Hematopoietic multipotent progenitor cell treated with erythropoietin and hydrocortisone succinate and interleukin-3 and kit ligand, for 8 days (in vitro differentiated cells): Measurements from ENCODE around the gene GALNT6.
A peak's percentile ranks its signal among the peaks of the same experiment; 100 is the strongest.

ENCODE experiments used
- DNase-seq: peaks from one replicate; pipeline ENCODE4 v3.0.0-alpha.2; 2015

GALNT6 gene

GRCh38 chr12:51381226-51382079 lies 9.8 kb downstream of the GALNT6 start:
- DNase-seq, result no peak

GRCh38 chr12:51379571-51379970 lies 11.6 kb downstream of the GALNT6 start:
- DNase-seq, result no peak

- no peak for DNase-seq
These were observed 12.5 kb downstream of the GALNT6 start for GRCh38 chr12:51378749-51379148.

GRCh38 chr12:51377099-51377984 lies 13.9 kb downstream of the GALNT6 start:
- no peak for DNase-seq

- DNase-seq, result no peak
These were observed 16.4 kb downstream of the GALNT6 start for GRCh38 chr12:51374856-51375255.

- no peak for DNase-seq
These were observed 16.8 kb downstream of the GALNT6 start for GRCh38 chr12:51374361-51374760.

GRCh38 chr12:51373187-51373586 lies 18.0 kb downstream of the GALNT6 start:
- no peak for DNase-seq

- DNase-seq, result no peak
These were observed 19.2 kb downstream of the GALNT6 start for GRCh38 chr12:51372021-51372420.

GRCh38 chr12:51371295-51371953 lies 19.8 kb downstream of the GALNT6 start:
- no peak for DNase-seq

- DNase-seq, result no peak
These were observed 20.5 kb downstream of the GALNT6 start for GRCh38 chr12:51370667-51371066.

GRCh38 chr12:51369581-51369980 lies 21.6 kb downstream of the GALNT6 start:
- no peak for DNase-seq

GRCh38 chr12:51368640-51369517 lies 22.3 kb downstream of the GALNT6 start:
- peak; percentile 88 for DNase-seq

GRCh38 chr12:51365276-51365675 lies 25.9 kb downstream of the GALNT6 start:
- DNase-seq, result no peak

- no peak for DNase-seq
These were observed 27.2 kb downstream of the GALNT6 start for GRCh38 chr12:51364001-51364400.

- peak; percentile 76 for DNase-seq
These were observed 28.4 kb downstream of the GALNT6 start for GRCh38 chr12:51362747-51363342.

GRCh38 chr12:51362307-51362706 lies 28.9 kb downstream of the GALNT6 start:
- no peak for DNase-seq

- DNase-seq, result peak; percentile 52
These were observed 29.8 kb downstream of the GALNT6 start for GRCh38 chr12:51361161-51362016.

GRCh38 chr12:51360315-51360714 lies 30.9 kb downstream of the GALNT6 start:
- DNase-seq, result no peak

GRCh38 chr12:51359851-51360250 lies 31.4 kb downstream of the GALNT6 start:
- DNase-seq, result no peak

GRCh38 chr12:51358496-51358895 lies 32.7 kb downstream of the GALNT6 start:
- DNase-seq, result no peak
